Stimulated activated CD4-positive, alpha-beta T cell treated with anti-CD3 and anti-CD28 coated beads, Interleukin-1b, Interleukin-23, amount 100 ng/mL, for 1 hour (primary cell): ENCODE data around the gene CLBA1.
"Not testable (repeated sequence)": the region's sequence is repeated elsewhere in the genome, so short reads cannot be mapped to it uniquely, and the experiment has no call there.

ENCODE experiments used
- DNase-seq, 2 donors: peaks; one replicate each; pipeline ENCODE4 v3.0.0-alpha.2; 2020; ENCODE audit warnings: low read depth in 2 of 2

Gene CLBA1

DNA sequence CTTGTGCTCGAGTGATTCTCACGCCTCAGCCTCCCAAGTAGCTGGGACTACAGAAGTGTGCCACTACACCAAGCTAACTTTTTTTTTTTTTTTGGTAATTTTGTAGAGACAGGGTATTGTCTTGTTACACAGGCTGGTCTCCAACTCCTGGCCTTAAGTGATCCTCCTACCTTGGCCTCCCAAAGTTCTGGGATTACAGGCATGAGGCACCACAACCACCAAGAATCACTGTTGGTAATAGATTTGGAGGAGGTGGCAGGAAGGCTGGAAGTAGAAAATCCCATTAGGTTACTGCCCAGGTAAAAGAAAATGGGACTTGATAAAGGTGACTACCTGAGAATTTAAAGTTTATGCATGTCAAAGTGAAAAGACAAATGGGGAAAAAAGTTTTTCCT, 36.7 kb downstream of the CLBA1 start:
- no peak for DNase-seq

DNA sequence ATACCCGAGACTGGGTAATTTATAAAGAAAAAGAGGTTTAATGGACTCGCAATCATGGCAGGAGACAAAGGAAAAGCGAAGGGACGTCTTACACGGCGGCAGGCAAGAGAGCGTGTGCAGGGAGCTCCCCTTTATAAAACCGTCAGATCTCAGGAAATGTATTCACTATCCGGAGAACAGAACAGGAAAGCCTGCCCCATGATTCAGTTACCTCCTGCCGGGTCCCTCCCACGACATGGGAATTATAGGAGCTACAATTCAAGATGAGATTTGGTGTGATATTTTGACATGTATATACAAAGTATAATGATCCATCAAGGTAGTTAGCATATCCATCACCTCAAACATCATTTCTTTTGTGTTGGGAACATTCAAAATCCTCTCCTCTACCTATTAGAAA, 37.6 kb downstream of the CLBA1 start:
- no peak for DNase-seq

DNA sequence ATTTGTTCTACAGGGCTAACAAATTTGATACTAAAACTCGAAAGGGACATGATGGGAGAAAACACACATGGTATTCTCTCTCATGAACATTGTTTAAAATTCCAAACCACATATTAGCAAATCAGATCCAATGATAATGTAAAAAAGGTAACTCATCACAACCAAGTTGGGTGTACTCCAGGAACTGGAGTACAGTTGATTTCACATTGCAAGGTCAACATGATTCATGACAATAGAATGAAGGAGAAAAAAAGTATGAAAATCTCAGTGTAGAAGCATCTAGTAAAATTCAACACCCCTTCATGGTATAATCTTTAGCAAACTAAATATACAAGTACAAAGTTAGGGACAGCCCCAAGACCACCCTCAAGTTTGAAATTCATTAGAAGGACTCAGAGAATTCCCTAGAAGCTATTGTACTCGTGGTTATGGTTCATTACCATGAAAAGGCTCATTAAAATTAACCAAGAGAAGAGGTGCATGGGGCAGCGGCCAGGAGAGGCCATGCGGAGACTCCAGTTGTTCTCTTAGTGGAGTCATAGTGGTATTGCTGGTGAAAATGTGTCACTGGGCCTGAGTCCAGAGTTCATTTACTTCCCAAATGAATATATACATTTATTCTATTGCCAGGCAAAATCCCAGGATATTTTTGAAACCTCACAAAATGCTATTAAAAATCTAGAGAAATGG, 38.3 kb downstream of the CLBA1 start:
- DNase-seq, result no peak

DNA sequence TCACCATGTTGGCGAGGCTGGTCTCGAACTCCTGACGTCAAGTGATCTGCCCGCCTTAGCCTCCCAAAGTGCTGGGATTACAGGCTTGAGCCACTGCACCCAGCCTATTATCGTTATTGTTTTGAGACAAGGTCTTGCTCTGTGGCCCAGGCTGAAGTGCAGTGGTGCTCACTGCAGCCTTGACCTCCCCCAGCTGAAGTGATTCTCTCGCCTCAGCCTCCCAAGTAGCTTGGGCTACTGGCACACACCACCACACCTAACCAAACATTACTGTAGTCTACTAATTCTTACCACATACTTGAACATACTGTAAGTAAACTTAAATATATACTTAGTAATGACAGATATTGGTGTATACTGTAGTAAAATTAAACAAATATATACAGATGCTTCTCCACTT, 39.8 kb downstream of the CLBA1 start:
- DNase-seq, result no peak

DNA sequence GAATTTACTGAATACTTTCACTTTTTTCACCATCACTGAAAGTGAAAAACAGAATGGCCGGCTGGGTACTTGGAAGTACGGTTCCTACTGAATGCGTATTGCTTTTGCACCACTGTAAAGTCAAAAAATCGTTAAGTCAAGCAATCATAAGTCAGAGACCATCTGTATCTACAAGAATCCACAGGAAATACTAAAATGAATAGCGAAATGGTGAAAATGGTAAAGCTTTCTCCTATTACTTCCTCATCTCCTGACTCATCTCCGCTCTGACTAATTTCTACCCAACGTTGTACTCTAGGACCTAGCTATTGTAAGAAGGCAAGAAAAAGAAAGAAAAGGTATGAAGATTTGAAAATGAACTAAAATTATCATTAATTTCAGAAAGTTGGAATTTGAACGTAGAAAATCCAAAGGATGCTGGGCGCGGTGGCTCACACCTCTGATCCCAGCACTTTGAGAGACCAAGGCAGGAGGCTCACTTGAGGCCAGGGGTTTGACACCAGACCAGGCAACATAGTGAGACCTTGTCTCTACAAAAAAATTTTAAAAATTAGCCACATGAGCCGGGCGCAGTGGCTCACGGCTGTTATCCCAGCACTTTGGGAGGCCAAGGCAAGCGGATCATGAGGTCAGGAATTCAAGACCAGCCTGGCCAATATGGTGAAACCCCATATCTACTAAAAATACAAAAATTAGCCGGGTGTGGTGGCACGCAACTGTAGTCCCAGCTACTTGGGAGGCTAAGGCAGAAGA, 40.6 kb downstream of the CLBA1 start:
- no peak for DNase-seq

DNA sequence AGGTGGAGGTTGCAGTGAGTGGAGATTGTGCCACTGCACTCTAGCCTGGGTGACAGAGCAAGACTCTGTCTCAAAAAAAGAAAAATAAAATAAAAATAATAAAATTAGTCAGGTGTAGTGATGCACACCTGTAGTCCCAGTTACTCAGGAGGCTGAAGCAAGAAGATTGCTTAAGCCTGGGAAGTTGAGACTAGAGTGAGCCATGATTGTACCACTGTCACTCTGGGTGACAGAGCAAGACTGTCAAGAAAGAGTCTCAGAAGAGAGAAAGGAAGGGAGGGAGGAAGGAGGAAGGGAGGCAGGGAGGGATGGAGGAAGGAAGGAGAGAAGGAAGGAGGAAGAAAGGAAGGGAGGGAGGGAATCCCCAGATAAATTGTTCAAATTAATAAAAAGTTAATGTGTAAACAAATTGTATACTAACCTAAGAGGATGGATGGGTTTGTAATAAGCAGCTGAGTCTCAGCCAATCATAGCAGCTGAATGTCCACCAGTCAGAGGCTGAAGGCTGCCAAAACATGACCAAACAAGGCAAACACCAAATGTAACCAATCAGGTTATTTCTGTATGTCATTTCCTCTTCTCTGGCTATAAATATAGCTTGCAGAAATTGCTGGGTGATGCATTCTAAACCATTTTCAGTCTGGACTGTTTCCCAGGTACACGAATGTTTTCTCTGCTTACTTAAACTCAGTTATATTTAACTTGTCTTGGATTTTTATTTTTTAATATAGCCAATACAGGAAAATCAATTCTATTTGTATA, 41.4 kb downstream of the CLBA1 start:
- no peak for DNase-seq

DNA sequence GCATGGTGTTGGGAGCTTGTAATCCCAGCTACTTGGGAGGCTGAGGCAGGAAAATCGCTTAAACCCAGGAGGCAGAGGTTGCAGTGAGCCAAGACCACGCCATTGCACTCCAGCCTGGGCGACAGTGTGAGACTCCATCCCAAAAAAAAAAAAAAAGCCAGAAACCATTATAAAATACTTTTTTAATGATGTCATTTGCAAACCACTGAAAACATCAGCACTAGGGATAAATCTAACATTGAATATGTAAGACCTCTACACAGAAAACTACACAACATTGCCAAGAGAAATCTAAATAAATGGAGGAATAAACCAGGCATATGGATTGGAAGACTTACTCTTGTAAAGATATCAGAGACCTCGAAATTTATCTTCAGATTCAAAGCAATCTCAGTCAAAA, 42.1 kb downstream of the CLBA1 start:
- DNase-seq, result not testable (repeated sequence)

DNA sequence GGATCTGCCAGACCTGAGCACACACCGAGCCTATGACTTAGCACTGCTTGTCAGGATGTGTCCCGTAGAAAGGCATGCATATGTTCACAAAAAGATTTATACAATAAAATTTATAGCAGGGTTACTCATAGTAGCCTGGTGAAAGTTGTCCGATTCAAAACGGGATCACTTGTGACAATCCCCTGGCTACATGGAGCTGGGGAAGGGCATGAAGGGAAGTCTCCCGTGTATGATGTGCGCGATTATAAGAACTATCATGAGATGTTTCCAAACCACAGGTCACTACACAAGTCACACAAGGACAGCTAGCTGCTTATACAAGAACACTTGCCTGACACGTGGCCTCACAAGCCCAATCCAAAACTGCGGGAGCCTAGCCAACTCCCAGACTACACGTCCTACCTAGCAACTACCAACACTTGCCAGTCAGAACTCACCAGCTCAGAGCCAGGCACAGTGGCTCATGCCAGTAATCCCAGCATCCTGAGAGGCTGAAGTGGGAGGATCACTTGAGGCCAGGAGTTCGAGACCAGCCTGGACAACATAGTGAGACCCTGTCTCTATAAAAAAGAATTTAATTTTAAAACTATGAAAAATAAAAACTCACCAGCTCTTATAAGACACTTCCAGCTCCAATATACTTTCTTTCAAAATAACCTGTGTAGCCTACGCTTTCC, 42.8 kb downstream of the CLBA1 start:
- no peak for DNase-seq

DNA sequence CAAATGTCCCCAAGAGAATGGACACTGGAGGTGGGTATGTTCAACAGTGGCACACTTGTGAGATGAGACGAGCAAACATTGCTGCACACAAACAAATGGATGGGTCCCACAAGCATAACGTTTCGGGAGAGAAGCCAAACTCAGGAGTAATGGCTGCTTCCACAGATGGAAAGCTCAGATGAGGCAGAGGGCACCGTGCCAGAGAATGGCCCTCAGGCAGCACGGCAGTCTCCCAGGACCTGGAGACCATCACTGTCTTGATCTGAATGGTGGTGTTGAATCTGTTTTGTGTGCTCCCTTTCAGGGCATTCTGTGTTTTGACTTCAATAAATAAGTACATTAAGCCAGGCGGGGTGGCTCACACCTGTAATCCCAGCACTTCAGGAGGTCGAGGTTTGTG, 43.8 kb downstream of the CLBA1 start:
- DNase-seq, result no peak

DNA sequence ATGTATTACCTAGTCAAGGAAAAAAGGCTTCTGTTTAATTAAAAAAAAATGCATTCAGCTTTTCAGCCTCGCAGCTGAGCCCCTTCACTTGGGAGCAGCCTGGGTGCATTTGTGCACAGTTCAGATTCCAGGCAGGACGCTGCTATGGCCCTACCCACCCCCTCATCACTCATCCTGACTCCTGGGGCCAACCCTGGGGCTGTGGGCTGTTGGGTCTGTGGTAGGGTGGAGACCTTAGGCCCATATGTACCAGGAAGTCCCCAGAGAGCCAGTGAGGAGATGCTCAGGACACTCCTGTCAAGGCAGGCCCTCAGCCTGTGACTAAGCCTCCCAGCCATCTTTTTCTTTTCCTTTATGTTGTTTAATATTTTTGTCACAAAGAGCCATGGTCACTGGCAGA, 44.6 kb downstream of the CLBA1 start:
- DNase-seq, result no peak

DNA sequence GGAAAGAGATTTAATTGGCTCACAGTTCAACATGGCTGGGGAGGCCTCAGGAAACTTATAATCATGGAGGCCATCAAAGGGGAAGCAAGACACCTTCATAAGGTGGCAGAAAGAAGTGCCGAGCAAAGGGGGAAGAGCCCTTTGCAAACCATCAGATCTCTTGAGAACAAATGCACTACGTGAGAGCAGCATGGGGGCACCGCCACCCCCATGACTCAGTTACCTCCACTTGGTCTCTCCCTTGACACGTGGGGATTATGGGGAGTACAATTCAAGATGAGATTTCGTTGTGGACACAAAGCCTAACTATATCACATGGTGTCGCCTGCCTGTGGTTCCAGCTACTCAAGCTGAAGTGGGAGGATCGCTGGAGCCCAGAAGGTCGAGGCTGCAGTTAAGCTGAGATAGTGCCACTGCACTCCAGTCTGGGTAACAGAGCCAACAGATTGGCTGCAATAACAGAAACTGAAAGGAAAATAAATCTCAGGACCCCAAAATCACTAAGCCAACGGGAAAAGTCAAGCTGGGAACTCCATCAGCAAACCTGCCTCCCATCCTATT, 45.3 kb downstream of the CLBA1 start:
- DNase-seq, result no peak

DNA sequence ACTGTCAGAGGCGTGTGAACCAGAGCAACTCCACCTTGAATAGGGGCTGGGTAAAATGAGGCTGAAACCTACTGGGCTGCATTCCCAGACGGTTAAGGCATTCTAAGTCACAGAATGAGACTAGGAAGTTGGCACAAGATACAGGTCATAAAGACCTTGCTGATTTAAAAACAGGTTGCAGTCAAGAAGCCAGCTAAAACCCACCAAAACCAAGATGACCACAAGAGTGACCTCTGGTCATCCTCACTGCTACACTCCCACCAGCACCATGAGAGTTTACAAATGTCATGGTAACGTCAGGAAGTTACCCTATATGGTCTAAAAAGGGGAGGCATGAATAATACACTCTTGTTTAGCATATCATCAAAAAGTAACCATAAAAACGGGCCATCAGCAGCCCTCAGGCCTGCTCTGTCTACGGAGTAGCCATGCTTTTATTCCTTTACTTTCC, 46.9 kb downstream of the CLBA1 start:
- not testable (repeated sequence) for DNase-seq

DNA sequence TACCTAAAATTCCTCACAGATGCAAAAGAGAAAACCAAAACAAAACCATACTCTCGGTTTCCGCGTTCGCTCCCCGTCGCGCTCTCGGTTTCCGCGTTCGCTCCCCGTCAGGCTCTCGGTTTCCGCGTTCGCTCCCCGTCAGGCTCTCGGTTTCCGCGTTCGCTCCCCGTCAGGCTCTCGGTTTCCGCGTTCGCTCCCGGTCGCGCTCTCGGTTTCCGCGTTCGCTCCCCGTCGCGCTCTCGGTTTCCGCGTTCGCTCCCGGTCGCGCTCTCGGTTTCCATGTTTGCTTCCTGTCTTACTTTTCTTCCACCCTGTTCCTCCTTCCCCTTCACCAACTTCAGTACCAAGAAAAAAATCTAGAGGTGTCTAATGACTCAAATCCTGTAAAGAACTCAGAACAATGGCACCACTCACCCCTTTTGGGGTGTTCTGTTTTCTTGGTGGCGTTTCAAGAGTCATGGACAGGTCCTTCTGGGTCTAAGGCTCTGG, 47.9 kb downstream of the CLBA1 start:
- not testable (repeated sequence) for DNase-seq

DNA sequence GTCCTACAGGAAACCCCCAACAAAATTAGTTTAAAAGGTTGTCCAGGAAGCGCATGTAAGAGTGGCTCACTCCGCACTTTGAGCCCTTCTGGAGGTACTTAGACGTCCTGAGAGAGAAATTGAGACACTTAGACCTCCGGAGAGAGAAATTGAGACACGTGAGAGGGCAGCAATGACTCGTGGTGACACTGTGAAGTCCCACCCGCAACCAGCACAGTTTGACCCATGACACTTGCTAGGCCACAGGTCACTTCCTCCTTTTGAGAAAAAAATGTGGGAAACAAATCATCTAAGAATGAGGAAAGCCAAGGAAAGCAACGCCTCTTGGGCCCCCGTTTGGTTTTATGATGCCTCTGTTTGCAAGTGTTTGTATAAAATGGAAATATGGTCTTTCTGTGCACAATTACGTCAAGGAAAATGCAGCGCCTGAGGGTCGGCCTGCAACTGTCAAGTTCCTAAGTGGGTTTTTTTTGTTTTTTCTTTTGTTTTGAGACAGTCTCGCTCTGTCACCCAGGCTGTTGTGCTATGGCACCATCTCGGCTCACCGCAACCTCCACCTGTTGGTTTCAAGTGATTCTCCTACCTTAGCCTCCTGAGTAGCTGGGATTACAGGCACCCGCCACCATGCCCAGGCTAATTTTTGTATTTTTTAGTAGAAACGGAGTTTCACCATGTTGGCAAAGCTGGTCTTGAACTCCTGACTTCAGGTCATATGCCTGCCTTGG, 48.9 kb downstream of the CLBA1 start:
- DNase-seq, result no peak

DNA sequence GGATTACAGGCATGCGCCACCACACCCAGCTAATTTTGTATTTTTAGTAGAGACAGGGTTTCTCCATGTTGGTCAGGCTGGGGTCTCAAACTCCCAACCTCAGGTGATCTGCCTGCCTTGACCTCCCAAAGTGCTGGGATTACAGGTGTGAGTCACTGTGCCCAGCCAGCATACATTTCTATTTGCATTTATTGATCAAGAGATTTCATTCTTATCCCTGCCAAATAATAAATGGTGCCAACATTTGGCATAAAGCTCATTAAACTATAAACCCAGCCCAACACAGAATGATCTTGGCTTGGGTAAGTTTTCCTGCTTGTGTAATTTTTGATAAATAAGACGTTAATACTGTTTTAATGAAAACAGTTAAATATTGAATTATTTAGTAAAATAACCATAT, 50.0 kb downstream of the CLBA1 start:
- not testable (repeated sequence) for DNase-seq

DNA sequence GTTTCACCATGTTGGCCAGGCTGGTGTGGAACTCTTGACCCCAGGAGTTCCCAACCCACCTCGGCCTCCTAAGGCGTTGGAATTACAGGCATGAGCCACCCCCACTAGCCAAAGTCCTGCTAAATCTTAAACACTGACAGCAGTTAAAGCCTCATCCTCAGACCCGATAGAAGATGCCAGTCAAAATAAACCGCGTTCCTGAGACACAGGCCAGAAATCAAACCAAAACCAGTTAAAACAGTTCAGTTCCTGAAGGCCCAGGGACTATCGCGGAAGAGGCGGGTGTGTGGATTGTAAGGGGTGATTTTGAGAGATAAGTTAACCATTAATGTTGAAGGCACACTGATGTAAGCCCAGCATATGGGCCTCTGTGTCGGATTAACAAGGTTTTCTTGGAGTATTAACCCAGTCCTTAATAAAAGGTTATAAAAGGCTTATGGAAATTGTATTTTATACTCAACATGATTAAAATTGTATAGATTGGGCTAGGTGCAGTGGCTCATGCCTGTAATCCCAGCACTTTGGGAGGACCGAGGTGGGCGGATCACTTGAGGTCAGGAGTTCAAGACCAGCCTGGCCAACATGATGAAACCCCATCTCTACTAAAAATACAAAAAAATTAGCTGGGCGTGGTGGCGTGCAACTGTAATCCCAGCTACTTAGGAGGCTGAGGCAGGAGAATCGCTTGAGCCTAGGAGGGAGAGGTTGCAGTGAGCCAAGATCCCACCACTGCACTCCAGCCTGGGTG, 54.0 kb downstream of the CLBA1 start:
- no peak for DNase-seq

DNA sequence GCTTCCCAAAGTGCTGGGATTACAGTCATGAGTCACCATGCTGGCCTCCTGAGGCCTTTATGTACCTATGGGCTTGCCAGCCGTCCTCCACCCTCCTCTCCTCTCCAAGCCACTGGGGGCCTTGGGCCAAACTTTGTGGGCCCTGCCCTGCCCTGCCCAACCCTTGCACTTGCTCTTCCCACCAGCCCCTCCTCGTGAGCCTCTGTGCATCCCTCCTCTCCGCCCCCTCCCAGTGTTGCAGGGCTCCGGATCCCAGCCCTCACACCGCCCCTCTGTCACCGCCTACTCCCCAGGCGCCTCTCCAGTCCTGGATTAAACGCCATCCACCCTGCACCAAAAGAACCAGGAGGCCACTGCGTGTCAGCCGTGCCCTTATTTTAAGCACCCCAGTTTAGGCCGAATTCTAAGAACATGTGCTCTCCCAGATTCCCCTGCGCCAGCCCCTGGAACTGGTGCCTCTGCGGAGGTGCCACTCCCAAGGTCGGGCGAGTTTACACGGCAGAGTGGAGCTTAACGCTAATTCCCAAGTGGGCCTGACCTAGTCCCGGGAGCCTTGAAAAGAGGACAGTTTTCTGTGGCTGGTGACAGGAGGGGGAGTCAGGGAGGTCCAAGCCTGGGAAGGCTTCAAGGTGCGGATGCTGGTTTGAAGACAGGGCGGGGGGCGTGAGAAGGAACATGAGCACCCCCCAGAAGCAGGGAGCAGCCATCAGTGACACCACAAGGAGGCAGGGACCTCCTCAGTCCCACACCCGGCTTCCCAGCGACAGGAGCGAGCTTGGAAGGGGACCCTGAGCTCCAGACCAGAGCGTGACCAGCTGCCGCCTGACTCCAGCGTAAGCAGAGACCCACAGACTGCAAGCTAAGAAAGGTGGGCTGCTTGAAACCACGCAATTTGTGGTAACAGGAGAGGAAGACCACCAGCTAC, 56.5 kb downstream of the CLBA1 start:
- no peak for DNase-seq

DNA sequence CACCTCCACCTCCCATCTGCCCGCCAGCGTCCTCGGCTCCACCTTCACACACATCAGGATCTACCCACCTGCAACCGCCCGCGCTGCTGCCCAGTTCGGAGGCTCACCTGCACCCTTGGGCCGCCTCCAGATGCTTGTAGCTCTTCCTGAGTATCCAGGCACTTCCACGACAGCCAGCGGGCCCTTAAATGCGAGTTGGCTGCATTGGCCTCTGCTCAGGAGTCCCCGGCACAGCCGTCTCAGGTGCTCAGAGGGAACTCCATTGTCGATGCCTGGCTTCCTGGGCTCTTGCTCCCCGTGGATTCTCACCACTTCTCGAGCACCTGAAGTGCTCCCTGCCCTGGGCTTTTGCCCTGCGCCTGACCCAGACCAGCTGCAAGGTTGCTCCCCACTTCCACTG, 57.2 kb downstream of the CLBA1 start:
- DNase-seq, result no peak

DNA sequence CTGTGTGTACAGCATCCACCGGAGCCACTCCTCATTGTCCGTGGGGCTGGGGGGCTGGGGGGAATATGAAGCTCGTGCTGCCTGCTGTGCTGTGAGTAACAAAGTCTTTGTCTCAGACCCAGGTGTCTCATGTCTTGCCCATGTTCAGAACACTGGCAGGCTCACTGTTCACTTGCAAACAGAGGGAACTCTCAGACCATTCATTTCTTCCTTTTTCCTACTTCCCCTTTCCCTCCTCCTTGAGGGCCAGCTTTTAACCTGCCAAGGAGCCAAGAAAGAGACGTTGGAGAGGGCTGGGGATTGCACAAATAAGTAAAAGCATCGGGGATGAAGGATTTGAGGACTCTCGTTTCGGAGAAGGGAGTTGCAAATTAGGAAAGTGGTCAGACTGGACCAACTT, 58.1 kb downstream of the CLBA1 start:
- DNase-seq, result no peak
